Adrenal gland (tissue), 12 donors: ENCODE measurements around the gene R3HDML. TPM values are rescaled to one million over a fixed set of nuclear protein-coding genes. Genes with fewer than 3 reads are reported as not detected.

Source experiments
- DNase-seq, 7 donors: peaks; one replicate each; pipeline ENCODE4 v3.0.0-alpha.2; 2019 to 2020
- H3K27ac ChIP-seq, 5 donors: fragments of 200-600 bp; sonication (generic) in 4 of 5; 1 replicate in 3 of 5; 2 replicates in 2 of 5; pipeline versions ENCODE4 v1.5.1 to v1.8.0; 2016 to 2020; ENCODE audit warnings: mild to moderate bottlenecking in 1 of 5
- H3K27me3 ChIP-seq: fragments of 200-600 bp; 2 replicates; pipeline ENCODE4 v1.8.0; 2021
- H3K36me3 ChIP-seq, 2 donors: fragments of 200-600 bp; replicated peaks in 1 of 2; 1 replicate in 1 of 2; 2 replicates in 1 of 2; pipeline versions ENCODE4 v1.5.1 to v1.8.0; 2018 to 2022
- H3K4me1 ChIP-seq, 2 donors: fragments of 200-600 bp; replicated peaks in 1 of 2; 1 replicate in 1 of 2; 2 replicates in 1 of 2; pipeline versions ENCODE4 v1.5.1 to v1.8.0; 2018 to 2021
- H3K4me3 ChIP-seq, 4 donors: fragments of 200-600 bp; sonication (generic) in 3 of 4; one replicate each; pipeline ENCODE4 v1.5.1; 2016 to 2018
- H3K9me3 ChIP-seq, 3 donors: fragments of 200-600 bp; sonication (generic) in 1 of 3; replicated peaks in 1 of 3; 1 replicate in 2 of 3; 2 replicates in 1 of 3; pipeline versions ENCODE4 v1.5.1 to v1.8.0; 2016 to 2021
- POLR2A ChIP-seq, 2 donors: fragments of 450-650 bp; IDR thresholded peaks; one replicate each; pipeline ENCODE4 v1.6.1; 2017; ENCODE audit warnings: antibody characterized with exemption in 2 of 2, mild to moderate bottlenecking in 2 of 2, moderate library complexity in 1 of 2
- WGBS, 4 donors: extraction: QIAGEN DNeasy Blood & Tissue Kit in 2 of 4; methylation state at CpG; one replicate each; pipeline versions ENCODE4 v1.1.5 to v1.1.7; 2013 to 2017; 5-methylcytosine and 5-hydroxymethylcytosine counted together
- intact Hi-C, 2 donors: fragments of 100-400 bp; cut with DNase I; formaldehyde crosslinking; loops; one replicate each; pipeline versions ENCODE4 v1.14.1 to v1.15.0; 2022 to 2023
- polyA plus RNA-seq, 3 donors: library from polyadenylated mRNA; stranded (reverse); fragments of 200-250 nt in 2 of 3; fragments of 350-450 nt in 1 of 3; fragmentation: Illumina TruSeq in 1 of 3; extraction: RNeasy Lipid Tissue Mini Kit (QIAGEN cat#74804) in 1 of 3; gene quantifications; one replicate each; pipeline ENCODE4 v1.2.3, GENCODE V29; 2013 to 2014
- total RNA-seq, 9 donors: library from RNA; depleted of rRNA in 4 of 9; stranded (reverse); fragments of >200 nt in 4 of 9; fragments of 120-200 nt in 1 of 9; fragmentation: NEBNext Ultra II Directional in 1 of 9; extraction: Animal tissue kit (Norgen Biotek cat#: 25700) in 1 of 9; gene quantifications; one replicate each; pipeline versions ENCODE4 v1.1.0 to v1.2.4, GENCODE V29; 2013 to 2023
- TF ChIP-seq, protein P1 (sequence below), 6 experiments: fragments of 450-650 bp in 4 of 6; fragments of 200-600 bp in 2 of 6; sonication (generic) in 1 of 6; IDR thresholded peaks; 1 replicate in 5 of 6; 2 replicates in 1 of 6; pipeline versions ENCODE4 v1.5.1 to v1.8.0; 2016 to 2021; ENCODE audit warnings: antibody characterized with exemption in 6 of 6, mild to moderate bottlenecking in 2 of 6, moderate library complexity in 1 of 6
- donor health status: healthy with polysubstance abuse.
- donor health status: Bipolar disorder and iron deficiency.
- donor health status: DM: yes; HTN: yes; CAD: no.
- donor health status: DM: no; HTN: no; CAD: no.
- donor health status: DM: no; HTN: no; CAD: no.
- donor health status: DM: yes; HTN: yes; CAD: no.

Gene R3HDML
- total and polyA plus RNA-seq, 12 donors, result not detected

DNA sequence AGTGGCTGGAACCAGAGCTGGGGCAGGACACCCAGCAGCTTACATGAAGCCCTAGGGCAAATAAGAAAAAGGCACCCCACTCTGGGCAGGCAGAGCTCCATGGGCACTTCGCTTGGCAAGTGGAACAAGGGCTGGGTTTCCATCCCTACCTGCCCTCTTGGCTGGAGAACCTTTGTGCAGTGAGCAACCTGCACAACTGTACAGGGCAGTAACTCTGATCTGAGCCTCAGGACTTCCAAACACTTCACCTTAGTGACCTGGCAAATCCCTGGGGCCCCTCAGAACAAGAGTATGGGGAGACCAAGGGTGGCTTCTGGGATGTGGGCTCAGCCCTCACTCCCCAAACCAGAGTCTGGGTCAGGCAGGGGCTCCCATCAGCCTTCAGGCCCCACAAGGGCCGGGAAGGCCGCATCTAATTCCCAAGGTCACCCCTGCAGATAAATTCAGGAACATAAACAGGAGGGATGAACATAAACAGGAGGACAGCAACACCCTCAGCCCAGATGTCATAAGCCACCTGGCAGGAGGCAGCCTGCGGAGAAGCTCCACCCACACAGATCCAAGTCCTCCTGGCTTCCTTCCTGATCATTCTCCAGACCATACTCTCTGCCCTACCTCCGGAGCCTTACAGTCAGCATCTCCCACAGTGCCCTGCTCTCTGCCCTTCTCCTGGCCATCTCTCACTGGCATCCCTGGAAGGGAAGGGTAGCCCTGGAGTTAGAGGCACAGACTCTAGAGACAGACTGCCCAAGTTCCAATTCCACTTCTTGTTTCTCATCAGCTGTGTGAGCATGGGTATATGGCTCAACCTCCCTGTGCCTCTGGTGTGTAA is 56.1 kb downstream of the R3HDML start:
- no peaks in the 10 kb centered on the region for H3K9me3 ChIP-seq
- no peaks in the 10 kb centered on the region for H3K36me3 ChIP-seq
- WGBS, 4 donors, result 57 to 68% (median 59%) methylated on average over 5 of the region's 5 CpGs
- no peaks in the 10 kb centered on the region for H3K27me3 ChIP-seq
- peaks cover 0 to 5% of the 10 kb centered on the region in 2 donors for H3K4me1 ChIP-seq
- intact Hi-C loops, result no loop called here
- H3K27ac ChIP-seq, result no peak overlapping the region
- peak in 1 of 7 donors; percentile 6 for DNase-seq
- TF ChIP-seq POLR2A (IDR thresholded peaks at IDR 0.05), result no peak
- TF ChIP-seq, protein P1, sequence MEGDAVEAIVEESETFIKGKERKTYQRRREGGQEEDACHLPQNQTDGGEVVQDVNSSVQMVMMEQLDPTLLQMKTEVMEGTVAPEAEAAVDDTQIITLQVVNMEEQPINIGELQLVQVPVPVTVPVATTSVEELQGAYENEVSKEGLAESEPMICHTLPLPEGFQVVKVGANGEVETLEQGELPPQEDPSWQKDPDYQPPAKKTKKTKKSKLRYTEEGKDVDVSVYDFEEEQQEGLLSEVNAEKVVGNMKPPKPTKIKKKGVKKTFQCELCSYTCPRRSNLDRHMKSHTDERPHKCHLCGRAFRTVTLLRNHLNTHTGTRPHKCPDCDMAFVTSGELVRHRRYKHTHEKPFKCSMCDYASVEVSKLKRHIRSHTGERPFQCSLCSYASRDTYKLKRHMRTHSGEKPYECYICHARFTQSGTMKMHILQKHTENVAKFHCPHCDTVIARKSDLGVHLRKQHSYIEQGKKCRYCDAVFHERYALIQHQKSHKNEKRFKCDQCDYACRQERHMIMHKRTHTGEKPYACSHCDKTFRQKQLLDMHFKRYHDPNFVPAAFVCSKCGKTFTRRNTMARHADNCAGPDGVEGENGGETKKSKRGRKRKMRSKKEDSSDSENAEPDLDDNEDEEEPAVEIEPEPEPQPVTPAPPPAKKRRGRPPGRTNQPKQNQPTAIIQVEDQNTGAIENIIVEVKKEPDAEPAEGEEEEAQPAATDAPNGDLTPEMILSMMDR (IDR thresholded peaks at IDR 0.05), result no peak
- H3K4me3 ChIP-seq, result no peak overlapping the region

DNA sequence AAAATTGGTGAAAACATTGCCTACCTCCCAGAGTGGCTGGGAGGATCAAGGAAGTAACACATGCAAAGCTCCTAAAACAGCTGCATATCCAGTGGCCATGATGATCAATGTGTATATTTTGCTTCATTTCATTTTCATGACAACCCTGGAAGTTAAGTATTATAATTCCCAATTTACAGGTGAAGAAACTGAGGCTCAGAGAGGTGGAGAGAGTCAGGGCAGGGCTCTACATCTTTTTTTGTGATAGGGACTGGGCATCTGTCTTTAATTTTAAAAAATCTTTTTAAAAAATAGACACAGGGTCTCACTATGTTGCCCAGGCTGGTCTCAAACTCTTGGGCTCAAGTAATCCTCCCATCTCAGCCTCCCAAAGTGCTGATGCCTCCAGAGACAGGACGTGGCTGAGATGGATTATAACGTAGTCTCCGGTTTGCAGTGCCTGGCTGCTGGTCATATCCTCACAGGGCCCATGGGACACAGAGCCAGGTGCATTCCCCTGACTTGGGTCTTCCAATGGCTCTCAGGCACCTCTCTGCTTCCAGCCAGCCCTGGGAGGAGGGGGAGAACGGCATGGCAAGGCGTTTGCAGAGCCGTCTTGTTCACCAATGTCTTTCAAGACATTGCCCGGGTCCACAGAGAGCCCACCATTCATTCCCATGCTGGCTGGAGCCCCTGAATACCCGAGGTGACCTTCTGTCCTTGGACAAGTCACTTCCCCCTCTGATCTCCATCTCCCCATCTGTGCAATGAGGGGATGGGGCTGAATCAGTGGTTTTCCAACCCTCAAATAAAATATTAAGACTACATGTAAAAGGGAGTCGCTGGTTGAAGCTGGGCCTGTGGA is 57.0 kb downstream of the R3HDML start:
- intact Hi-C loops, result no loop called here
- TF ChIP-seq POLR2A (IDR thresholded peaks at IDR 0.05), result no peak
- TF ChIP-seq, protein P1 (IDR thresholded peaks at IDR 0.05), result no peak
- no peaks in the 10 kb centered on the region for H3K36me3 ChIP-seq
- DNase-seq, result peak in 1 of 7 donors; percentile 4
- peaks cover 0 to under 1% of the 10 kb centered on the region in 2 donors for H3K4me1 ChIP-seq
- WGBS, 4 donors, result 67 to 82% (median 77%) methylated on average over 5 to 9 of the region's 9 CpGs
- H3K27ac ChIP-seq, result no peak overlapping the region
- no peaks in the 10 kb centered on the region for H3K9me3 ChIP-seq
- no peaks in the 10 kb centered on the region for H3K27me3 ChIP-seq
- H3K4me3 ChIP-seq, result no peak overlapping the region

DNA sequence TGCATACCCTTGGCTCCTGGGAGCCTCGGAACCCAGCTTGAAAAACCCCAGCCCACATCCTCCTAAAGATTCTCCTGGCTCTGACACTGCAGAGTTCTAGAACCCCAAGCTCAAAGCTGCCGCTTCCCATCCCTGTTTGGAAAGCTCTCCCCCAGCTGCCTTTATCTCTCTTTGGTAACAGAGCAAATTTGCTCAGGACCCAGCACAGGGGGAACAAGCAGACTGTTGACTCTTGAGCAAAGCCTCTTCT is 57.5 kb downstream of the R3HDML start:
- no peaks in the 10 kb centered on the region for H3K36me3 ChIP-seq
- H3K9me3 ChIP-seq, result no peaks in the 10 kb centered on the region
- no peaks in the 10 kb centered on the region for H3K27me3 ChIP-seq
- no peaks in the 10 kb centered on the region for H3K4me1 ChIP-seq
- H3K27ac ChIP-seq, result no peak overlapping the region
- H3K4me3 ChIP-seq, result no peak overlapping the region
- TF ChIP-seq, protein P1 (IDR thresholded peaks at IDR 0.05), result no peak
- no peak for TF ChIP-seq POLR2A (IDR thresholded peaks at IDR 0.05)
- WGBS, 4 donors, result 69 to 100% (median 73%) methylated on average over 1 to 2 of the region's 2 CpGs
- no peak for DNase-seq
- intact Hi-C loops, result no loop called here

DNA sequence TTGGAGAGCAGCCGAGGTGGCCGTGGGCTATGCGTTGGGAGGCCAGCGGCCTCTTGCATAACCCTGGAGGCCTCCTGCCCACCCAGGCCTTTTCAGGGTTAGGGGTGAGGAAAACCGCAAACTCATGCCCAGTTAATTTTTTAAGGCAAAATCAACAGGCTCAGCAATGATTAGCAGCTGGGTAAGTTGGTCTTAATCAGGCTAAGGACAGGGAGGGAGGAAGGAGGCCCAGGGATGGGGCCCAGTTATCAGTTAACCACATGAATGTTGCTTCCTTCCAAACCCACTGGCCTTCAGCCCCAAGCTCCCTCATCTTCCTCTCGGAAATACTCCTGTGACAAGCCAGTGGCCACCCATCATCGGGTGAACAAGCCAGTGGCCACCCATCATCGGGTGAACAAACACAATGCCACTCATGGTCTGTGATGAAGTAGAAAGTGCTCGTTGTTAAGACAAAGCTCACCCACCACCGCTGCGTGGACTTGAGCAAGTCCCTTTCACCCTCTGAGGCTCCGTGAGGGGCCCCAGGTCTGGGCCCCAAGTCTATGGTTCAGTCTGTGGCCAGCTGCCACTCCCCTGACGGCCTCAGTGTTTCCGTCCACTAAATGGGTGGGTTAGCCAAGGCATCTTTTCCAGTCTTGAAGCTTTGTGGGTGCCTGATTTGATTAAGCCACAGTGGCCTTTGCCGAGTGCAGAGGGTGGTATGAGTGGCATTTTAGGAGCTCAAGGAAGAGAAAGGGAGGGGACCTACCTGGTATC is 58.0 kb downstream of the R3HDML start:
- intact Hi-C loops, result no loop called here
- peak in 1 of 7 donors; percentile 20 for DNase-seq
- 76 to 92% (median 79%) methylated on average over 9 to 15 of the region's 15 CpGs for WGBS, 4 donors
- Histone ChIP-seq H3K27ac (no peak overlapping the region), H3K4me1 (no peaks in the 10 kb centered on the region), H3K4me3 (no peak overlapping the region), H3K36me3 (no peaks in the 10 kb centered on the region), H3K27me3 (no peaks in the 10 kb centered on the region), H3K9me3 (no peaks in the 10 kb centered on the region)
- TF ChIP-seq, protein P1 (IDR thresholded peaks at IDR 0.05), result no peak
